Type B pancreatic cell (in vitro differentiated cells): ENCODE measurements around the gene TEX13C. TPM values are rescaled to one million over a fixed set of nuclear protein-coding genes. Genes with fewer than 3 reads are reported as not detected.

Experiments used
- DNase-seq: peaks from one replicate; pipeline ENCODE4 v3.0.0; 2021; ENCODE audit warnings: mixed read lengths; ENCODE audit not compliant: unreplicated experiment; ENCODE audit errors: extremely low spot score
- H3K27ac Mint-ChIP-seq: 2 replicates; pipeline ENCODE4 v1.8.0; 2021; ENCODE audit warnings: mild to moderate bottlenecking, mixed read lengths
- H3K27me3 Mint-ChIP-seq: 2 replicates; pipeline ENCODE4 v1.8.0; 2021; ENCODE audit warnings: mixed read lengths
- H3K36me3 Mint-ChIP-seq: 2 replicates; pipeline ENCODE4 v1.8.0; 2021; ENCODE audit warnings: mixed read lengths
- H3K4me1 Mint-ChIP-seq: one replicate; pipeline ENCODE4 v1.8.0; 2021; ENCODE audit warnings: mixed read lengths; ENCODE audit not compliant: unreplicated experiment
- H3K4me3 Mint-ChIP-seq: 2 replicates; pipeline ENCODE4 v1.8.0; 2021; ENCODE audit warnings: mild to moderate bottlenecking, mixed read lengths
- H3K9me3 Mint-ChIP-seq: 2 replicates; pipeline ENCODE4 v1.8.0; 2021; ENCODE audit warnings: mixed read lengths
- CTCF ChIP-seq: fragments of 200-600 bp; sonication (generic); conservative IDR thresholded peaks from 2 replicates; pipeline ENCODE4 v1.5.0; 2021; ENCODE audit warnings: antibody characterized with exemption, mild to moderate bottlenecking
- long read RNA-seq: library from polyadenylated mRNA; unstranded; transcript quantifications from one replicate; pipeline ENCODE4 v2.0.0, GENCODE V29; 2020
- total RNA-seq: library from RNA; stranded (reverse); gene quantifications from 2 replicates; pipeline ENCODE4 v1.2.1, GENCODE V29; 2021; ENCODE audit warnings: low replicate concordance

Gene TEX13C
- not detected in 2 replicates for total RNA-seq
- long read RNA-seq: 0 reads

- Mint-ChIP-seq H3K27ac (no peak within 1 kb of the TSS), H3K4me3 (no peak within 1 kb of the TSS), H3K9me3 (no peaks in the 10 kb centered on the region), H3K27me3 (no peaks in the 10 kb centered on the region), H3K4me1 (no peaks in the 10 kb centered on the region), H3K36me3 (no peaks in the 10 kb centered on the region)
- no peak for DNase-seq
- TF ChIP-seq CTCF: no peak
These were observed at the start of gene TEX13C for GRCh38 chrX:125319646-125320521. TEX13C (plus strand) TSS chrX:125319871; CDS start chrX:125320120, 249 bp downstream.

- no peaks in the 10 kb centered on the region for H3K9me3 Mint-ChIP-seq
- DNase-seq: no peak
- H3K27me3 Mint-ChIP-seq: no peaks in the 10 kb centered on the region
- no peaks in the 10 kb centered on the region for H3K36me3 Mint-ChIP-seq
- no peak overlapping the region for H3K4me3 Mint-ChIP-seq
- H3K4me1 Mint-ChIP-seq: no peaks in the 10 kb centered on the region
- H3K27ac Mint-ChIP-seq: no peak overlapping the region
- TF ChIP-seq CTCF: no peak
These were observed 32.4 kb upstream of the TEX13C start for GRCh38 chrX:125287282-125287681.

GRCh38 chrX:125288343-125288742 is 31.3 kb upstream of the TEX13C start:
- H3K9me3 Mint-ChIP-seq: no peaks in the 10 kb centered on the region
- no peak for TF ChIP-seq CTCF
- H3K36me3 Mint-ChIP-seq: no peaks in the 10 kb centered on the region
- H3K27ac Mint-ChIP-seq: no peak overlapping the region
- H3K27me3 Mint-ChIP-seq: no peaks in the 10 kb centered on the region
- H3K4me3 Mint-ChIP-seq: no peak overlapping the region
- no peak for DNase-seq
- no peaks in the 10 kb centered on the region for H3K4me1 Mint-ChIP-seq

GRCh38 chrX:125289209-125289608 is 30.5 kb upstream of the TEX13C start:
- TF ChIP-seq CTCF: no peak
- Mint-ChIP-seq H3K27me3 (no peaks in the 10 kb centered on the region), H3K4me1 (no peaks in the 10 kb centered on the region), H3K9me3 (no peaks in the 10 kb centered on the region), H3K4me3 (no peak overlapping the region), H3K36me3 (no peaks in the 10 kb centered on the region), H3K27ac (no peak overlapping the region)
- no peak for DNase-seq

- no peak overlapping the region for H3K4me3 Mint-ChIP-seq
- DNase-seq: no peak
- H3K27ac Mint-ChIP-seq: no peak overlapping the region
- no peaks in the 10 kb centered on the region for H3K9me3 Mint-ChIP-seq
- no peaks in the 10 kb centered on the region for H3K36me3 Mint-ChIP-seq
- H3K27me3 Mint-ChIP-seq: no peaks in the 10 kb centered on the region
- H3K4me1 Mint-ChIP-seq: no peaks in the 10 kb centered on the region
- no peak for TF ChIP-seq CTCF
These were observed 29.8 kb upstream of the TEX13C start for GRCh38 chrX:125289920-125290319.
